Activated CD4-positive, alpha-beta T cell treated with anti-CD3 and anti-CD28 coated beads for 1 hour (primary cell): ENCODE results near the gene MC5R.

ENCODE experiments used
- DNase-seq: peaks from one replicate; pipeline ENCODE4 v3.0.0-alpha.2; 2020

Gene MC5R

DNA sequence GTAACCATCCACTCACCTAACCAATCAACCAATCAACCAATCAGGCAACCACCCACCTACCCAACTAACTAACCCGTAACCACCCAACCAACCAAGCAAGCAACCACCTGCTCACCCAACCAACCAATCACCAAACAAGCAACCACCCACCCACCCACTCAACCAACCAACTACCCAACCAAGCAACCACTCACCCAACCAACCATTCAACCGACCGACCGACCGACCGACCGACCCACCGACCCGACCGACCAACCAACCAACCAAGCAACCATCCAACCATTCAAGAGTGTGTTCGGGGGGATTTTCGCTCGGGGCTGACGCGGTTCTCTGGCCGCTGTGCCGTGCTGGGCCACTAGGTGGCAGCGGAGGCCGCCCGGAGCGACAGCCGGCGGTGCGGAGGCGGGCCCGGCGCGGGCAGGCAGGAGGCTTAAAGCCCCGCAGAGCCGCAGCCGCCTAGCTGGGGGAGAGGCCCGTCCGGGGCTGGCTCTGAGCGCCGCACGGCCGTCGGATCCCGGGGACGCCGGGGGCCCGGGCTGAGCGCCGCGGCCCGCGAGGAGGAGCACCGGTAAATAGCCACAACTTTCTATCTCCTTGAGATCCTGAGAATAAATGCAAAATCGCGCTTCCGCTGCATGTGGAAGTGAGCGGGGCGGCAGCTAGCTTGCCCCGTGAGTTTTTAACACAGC is at the start of gene MC5R:
Gene MC5R, plus strand, starts transcription at position 443 of the 689 bp plus-strand sequence. CDS start 1,617 bp downstream, outside the sequence.
- DNase-seq: peak; percentile 58

DNA sequence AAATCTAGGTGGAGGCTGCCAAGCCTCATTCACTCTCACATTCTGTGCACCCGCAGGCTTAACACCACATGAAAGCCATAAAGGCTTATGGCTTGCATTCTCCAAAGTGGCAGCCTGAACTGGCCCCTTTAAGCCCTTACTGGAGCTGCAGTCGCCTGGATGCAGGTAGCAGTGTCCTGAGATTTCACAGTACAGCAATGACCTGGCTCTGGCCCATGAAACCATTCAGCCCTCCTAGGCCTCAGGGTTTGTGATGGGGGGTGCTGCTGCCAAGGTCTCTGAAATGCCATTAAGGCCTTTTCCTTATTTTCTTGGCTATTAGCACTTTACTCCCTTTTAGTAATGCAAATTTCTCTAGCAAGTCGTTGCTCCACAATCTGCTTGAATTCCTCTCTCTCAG is 48.9 kb upstream of the MC5R start:
- DNase-seq: no peak

DNA sequence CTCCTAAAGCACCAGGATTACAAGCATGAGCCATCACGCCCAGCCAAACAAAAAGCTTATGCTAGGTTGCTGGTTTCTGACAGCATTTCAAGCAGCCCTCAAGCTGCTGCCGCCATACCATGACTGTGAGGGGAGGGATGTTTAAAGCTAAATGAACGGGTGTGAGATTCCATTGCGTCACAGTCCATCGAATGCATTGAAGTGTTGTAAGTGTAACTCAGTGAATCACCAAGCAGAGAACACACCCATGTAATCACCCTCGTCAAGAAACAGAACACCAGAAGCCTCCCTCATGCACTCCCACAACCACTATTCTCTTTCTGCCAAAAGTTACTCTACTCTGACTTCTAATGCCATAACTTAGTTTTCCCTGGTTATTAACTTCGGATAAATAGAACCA is 32.8 kb upstream of the MC5R start:
- no peak for DNase-seq

DNA sequence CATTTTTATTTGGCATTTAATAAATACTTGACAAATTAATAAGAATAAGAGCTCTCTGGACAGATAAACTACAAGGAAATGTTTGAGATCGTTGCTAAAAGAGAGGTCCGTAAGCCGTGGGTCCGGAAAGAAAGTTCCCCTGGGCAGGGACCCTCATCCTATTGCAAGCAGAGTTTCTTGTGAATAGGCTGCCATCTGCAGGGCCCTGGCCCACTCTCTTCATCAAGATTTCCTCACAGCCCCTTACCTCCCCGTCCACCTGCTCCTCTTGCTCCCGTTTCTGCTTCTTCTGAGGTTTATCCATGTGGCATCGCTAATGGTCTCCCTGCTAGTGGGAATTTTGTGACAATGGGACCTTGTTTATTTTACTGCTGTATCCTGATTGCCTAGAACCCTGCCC is 30.1 kb upstream of the MC5R start:
- no peak for DNase-seq

DNA sequence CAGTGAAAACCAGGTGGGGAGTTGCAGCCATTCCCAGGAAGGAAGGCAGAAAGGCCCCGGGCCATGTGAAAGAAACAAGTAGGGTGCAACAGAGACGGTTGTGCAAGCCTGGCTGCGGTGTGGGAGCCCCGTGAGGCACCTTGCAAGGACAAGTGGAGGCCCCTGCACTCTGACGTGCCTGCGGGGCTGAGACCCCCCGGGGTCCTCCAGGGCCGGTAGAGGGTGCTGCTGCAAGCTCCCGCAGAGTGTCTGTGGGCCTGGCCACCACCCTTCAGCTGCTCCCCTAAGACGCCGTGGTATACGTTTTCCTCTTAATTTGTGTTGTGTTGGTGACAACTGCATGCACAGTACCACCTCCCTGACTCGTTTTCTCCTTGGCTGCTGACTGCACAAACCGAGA is 27.4 kb upstream of the MC5R start:
- no peak for DNase-seq

DNA sequence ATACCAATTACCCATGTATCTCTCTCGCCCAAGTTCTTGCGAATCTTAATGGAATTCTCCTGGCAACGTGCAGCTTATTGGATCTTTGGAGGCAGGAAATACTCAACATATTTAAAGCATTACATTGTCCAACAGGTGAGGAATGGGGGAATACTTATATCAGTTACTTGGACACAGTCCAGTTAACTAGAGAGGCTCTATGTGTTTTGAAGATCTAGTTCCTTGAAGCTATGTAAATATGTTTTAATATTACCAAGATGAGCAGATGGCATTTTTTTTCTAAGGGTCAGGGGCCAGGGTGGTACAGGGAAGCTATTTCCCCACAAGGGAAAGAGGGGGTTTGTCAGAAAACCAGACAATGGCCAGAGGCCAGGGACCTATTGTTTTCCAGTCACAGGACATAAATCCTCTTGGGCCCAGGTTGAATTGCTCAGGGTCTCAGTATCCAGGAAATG is 26.8 kb upstream of the MC5R start:
- DNase-seq: no peak

DNA sequence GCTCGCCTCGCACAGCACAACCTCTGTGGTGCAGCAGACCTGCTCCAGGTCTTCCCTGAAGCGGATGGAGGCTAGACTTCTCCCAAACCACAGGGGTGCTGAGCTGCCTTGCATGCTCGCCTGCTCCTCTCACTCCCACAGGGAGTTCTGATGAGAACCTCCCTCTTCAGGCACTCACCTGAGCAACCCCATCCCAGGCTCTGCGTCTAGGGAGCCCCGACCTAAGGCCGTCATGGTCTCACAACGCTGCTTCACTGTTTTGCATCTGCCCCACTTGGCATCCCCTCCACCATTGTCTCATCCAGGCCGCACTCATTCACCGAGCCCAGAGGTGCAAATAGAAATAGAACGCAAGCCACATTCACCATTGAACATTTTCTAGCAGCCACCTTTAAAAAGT is 24.6 kb upstream of the MC5R start:
- no peak for DNase-seq

DNA sequence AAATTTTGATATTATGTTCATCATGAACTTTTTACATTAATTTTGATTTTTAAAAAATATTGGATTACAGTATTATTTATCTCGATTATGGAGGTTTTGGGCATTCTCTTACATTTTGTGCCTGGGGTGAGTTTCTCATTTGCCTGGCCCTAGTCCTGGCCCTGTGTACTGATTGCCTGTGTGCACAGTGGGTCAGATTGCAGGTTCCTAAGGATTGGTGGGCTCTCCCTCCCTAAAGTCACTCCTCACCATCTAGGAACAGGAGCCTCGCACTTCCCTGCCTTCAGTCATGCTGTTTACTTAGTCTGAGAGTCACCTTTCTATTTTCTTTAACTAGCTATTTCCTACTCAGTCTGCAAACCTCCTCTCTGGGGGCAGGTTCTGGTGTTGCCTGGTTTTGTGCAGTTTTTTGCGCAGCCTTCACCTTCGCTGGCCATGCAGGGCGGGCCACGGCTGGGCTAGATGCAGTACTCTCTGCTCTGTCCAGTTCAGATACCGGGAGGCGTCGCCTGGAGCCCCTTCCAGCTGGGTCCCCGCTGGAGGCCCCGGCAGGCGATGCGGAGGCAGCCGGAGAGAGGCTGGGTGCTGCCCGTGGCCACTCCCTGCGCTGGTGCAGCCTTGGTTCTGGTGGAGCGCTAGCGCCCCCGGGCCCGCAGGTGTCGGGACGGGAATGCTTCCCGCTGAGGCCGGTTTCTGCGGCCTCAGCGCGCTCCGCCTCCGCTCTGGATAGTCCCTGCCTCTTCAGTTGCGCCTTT is 23.3 kb upstream of the MC5R start:
- DNase-seq: peak; percentile 32

DNA sequence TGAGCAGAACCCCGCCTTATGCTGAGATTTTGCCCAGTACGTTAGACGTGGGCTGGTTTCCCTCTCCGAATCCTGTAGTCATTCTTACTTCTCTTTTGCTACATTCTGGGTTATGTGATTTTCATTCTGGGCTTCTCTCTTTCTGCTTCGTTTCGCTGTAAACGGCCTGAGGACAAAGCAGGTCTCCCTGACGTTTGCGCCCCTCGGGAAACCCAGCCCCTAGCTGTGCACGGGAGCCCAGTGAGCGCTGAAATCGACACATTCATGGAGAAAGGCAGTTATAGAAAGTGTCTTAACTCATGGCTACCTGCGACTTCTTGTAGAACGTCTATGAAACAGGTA is 22.7 kb upstream of the MC5R start:
- no peak for DNase-seq

DNA sequence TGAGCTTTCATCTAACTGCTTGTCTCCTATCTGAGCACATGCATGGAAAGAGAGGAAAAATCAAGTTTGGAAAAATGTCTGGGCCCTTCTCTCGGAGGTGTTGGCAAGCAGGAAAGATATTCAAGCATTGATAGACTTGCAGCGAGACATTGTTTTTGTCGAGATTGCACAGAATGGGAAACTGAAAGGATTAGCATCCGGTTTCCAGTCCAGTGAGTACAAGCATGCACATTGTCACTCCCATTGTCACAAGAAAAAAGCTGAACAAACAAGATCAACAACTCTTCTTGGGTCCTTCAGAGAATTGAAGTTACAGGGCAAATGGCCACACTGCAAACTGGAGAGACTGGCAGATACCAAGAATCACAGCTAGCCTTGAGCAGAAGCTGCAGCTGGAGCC is 19.6 kb upstream of the MC5R start:
- no peak for DNase-seq

DNA sequence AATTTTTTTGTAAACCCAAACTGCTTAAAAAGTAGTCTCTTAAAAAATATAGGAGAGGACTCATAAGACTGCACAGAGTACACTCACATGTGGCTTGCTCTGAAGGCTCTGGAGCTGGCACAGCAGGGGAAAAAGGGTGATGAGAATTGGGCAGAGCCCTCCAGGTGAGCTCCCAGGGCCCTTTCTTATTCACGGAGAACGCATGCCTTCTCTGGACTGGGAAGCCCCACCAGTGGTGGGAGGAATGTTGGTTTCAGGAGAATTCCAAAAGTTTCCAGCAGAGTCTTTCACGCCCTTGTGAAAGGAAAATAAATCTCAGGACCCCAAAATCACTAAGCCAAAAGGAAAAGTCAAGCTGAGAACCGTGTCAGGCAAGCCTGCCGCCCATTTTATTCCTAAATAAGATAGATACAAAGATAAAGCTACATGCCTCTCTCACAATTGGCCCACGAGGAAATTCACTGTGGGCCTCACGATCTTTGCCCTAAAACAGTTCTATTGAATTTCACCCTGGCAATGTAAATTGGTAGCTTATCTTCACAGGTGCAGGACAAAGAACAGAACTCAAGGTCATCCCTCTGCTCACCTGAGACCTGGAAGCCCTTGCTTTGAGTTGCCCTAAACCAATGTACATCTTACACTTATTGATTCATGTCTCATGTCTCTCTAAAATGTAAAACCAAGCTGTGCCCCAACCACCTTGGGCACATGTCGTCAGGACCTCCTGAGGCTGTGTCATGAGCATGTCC is 15.5 kb upstream of the MC5R start:
- no peak for DNase-seq

DNA sequence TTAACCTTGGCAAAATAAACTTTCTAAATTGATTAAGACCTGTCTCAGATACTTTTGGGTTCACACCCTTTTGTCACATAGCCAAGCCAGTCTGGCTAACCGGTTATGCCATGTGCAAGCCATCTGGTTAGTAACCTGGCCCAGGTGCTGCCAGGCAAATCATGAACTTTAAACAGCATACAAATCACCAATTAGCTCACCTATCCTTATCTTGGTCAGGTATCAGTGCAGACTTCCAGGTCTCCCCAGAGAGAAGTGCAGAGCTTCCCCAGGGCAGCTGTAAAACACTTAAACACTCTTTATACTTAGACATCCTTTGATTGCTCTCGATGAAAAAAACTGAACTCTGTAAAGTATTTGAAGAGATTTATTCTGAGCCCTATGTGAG is 14.9 kb upstream of the MC5R start:
- DNase-seq: no peak

DNA sequence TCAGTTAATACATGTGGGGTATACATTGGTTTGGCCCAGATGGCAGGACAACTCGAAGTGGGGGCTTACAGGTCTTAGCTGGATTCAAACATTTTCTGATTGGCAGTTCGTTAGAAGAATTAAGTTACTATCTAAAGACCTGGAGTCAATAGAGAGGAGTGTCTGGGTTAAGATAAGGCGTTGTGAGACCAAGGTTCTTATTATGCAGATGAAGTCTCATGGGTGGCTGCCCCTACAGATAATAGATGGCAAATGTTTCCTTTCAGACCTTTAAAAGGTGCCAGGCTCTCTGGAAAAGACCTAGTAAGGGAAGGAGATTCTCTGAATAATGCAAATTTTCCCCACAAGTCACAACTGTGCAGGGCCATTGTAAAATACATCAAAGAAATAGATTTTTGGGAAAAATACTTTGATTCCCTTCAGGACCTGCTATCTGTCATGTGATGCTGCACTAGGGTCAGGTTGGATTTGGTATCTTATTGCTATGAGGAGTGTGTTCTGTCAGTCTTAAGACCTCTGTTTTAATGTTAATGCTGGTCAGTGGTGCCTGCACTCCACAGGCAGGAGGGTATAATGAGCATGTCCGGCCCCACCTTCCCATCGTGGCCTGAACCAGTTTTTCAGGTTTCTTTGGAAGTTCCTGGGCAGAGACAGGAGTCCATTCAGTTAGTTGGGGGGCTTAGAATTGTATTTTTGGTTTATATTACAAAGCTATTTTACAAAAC is 14.3 kb upstream of the MC5R start:
- no peak for DNase-seq

DNA sequence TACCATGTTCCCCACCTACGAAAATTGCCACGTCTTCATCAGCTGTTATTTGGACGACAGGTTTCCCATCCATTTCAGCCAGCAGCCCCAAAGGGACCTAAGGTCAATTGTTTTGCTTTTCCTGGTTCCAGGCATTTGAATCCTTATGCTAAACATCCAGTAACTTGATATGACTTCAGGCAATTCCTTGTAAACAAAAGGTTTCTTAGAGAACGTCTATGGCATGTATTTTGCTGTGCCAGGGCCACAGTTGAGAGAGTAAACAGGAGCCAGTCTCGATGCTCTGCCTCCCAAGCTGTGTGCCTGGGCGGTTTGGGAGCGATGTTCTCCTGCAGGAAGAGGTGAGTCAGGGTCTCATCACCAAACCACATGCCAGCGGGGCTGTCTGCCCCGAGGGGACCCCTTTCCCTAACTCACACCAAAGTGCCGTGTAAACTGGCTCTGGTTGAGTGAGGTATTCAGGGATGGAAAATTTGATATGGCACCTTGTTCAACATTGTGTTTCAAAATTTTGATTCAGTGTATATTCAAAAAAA is 12.9 kb upstream of the MC5R start:
- no peak for DNase-seq

DNA sequence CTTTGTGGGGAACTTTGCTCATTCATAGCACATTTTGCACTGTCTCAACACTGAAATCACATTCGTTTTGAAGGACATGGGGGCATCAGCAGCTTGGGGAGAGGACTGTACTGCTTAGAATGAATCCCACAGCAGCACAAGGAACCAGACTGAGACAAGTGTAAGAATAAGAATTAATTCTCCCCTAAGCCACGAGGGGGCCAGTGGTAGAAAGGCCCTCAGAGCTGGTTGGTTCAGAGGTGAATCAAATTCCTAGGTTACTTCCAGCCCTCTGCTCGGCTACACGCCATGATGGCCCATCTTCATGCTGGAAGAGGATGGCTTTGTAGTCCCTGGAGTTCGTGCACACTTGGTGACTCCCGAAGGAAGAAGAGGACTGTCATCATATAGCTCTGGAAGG is 12.0 kb upstream of the MC5R start:
- DNase-seq: no peak

DNA sequence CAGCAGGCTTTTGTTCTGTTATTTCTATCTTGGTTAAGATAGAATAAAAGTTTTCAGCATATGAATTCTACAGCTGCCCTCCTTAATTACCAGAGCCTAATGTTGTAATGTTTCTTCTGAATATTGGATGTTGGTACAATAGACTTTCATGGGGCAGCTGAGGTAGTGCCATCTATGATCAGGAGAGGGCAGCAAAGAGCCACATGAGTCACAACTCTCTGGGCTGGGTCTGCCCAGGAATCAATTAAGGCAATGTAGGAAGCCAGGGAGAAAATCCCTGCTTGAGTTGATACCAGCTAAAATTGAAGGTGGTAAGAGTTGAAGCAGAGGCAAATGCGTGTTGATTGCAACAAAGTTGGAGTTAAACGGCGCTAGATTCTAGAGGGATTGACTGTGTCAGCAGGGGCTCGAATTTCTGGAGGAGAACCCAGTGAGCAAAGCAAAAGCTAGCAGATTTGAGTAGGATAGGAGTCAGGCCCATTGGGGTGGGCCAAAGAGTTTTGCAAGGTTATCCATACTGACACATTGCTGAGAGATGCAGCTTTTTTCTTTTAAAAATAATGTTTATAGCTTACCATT is 10.6 kb upstream of the MC5R start:
- peak; percentile 34 for DNase-seq

DNA sequence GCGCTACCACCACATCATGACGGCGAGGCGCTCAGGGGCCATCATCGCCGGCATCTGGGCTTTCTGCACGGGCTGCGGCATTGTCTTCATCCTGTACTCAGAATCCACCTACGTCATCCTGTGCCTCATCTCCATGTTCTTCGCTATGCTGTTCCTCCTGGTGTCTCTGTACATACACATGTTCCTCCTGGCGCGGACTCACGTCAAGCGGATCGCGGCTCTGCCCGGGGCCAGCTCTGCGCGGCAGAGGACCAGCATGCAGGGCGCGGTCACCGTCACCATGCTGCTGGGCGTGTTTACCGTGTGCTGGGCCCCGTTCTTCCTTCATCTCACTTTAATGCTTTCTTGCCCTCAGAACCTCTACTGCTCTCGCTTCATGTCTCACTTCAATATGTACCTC is 2.3 kb downstream of the MC5R start:
- DNase-seq: no peak

DNA sequence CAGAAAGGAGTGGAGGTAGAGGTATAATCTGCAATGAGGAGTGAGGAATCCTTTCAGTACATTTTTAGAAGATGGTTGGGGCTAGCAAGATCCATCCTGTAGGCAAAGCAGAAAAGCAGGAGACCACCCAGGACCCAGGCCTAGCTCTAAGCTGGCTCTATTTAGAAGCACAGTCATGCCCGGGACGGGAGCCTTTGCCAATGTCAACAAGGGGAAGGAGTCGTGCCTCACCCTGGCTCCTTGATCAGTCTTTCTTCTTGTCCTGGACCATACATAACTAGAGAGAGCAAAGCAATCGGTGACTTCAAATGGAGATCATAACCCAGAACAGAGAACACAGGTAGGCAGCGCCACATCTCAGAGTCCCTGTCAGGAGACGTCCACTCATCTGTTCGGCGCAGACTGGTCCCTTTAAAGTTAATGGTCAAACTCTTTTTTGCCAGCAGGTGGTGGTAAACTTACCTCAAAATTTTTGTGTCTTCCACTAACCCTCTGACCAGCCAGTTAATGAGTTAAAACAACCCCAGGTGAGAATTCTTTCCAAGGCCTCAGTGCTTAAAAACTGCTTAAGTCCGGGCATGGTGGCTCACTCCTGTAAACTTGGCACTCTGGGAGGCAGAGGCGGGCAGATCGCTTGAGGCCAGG is 8.0 kb downstream of the MC5R start:
- no peak for DNase-seq

DNA sequence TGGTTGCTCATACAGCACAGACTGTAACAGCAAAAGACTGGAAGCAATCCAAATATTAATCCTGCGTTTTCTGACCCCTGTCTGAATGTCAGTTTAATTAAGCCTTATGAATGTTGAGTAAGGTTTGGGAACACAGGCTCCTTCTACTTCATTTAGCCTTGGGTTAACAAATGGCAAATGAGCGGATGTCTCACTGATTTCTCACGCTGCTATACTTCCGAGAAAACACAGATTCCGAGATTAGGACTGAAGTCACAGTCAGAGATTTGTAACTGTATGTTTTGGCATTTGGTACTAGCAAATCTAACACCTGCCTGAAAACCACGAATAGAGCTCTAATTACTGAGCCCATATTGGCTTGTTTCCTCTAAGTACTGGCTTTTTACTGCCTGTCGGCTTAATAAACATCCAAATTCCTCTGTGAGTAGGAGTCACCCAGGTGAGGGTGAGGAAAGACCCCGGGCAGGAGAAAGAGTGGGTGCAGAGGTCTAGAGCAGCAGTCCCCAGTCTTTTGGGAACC is 10.6 kb downstream of the MC5R start:
- no peak for DNase-seq

DNA sequence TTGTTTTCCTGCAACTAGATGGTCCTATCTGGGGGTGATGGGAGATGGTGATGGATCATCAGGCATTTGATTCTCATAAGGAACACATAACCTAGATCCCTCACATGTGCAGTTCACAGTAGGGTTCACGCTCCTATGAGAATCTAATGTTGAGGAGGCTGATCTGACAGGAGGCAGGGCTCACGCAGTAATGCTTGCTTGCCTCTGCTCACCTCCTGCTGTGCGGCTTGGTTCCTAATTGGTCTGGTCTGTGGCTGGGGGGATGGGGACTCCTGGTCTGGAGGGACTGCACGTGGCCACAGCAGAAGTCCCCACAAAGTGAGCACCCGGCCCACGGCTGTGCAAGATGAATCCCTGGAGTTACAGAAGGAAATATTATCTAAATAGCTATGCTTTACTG is 11.3 kb downstream of the MC5R start:
- DNase-seq: no peak

DNA sequence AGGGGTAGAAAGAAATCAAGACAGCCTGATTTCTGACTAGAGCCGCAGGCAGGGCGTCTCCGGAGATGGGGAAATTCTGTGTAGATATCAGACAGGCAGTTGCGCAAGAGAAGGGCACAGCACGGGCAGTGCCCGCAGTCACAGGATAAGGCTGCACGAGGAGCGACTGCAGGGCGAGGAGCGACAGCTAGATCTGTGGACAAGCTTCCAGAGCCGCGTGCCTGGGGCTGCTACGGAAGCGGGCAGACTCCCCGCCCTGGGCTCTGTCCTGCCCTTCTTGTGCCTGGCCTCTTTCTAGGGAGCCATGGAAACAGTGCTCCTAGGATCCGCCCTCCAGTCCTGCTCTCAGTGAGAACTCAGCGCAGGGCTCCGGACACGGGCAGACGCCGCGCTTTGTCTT is 12.6 kb downstream of the MC5R start:
- DNase-seq: no peak

DNA sequence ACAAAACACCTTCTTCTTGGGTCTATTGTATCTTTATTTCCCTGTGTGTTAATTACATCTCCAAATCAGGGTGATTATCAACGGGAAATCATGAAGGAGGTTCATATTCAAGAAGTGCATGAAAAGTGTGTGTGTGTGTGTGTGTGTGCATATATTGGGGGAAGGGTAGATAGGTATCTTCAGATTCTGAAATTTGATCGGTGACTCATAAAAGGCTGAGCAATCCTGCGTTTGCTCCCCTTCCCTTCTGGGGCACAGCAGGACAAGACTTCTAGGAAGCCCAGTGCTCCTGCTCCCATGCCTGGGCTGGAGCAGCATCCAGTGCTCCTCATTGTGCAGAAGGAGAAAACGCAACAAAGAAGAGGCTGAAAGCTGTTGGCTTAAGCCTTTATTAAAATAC is 25.8 kb downstream of the MC5R start:
- no peak for DNase-seq
